ENCODE data around the gene ATG2B. TPM values are rescaled to one million over a fixed set of nuclear protein-coding genes. Genes with fewer than 3 reads are reported as not detected.

ATG2B gene
- polyA plus RNA-seq, 3 donors, result 0.94 to 6.7 (median 1.3) TPM

DNA sequence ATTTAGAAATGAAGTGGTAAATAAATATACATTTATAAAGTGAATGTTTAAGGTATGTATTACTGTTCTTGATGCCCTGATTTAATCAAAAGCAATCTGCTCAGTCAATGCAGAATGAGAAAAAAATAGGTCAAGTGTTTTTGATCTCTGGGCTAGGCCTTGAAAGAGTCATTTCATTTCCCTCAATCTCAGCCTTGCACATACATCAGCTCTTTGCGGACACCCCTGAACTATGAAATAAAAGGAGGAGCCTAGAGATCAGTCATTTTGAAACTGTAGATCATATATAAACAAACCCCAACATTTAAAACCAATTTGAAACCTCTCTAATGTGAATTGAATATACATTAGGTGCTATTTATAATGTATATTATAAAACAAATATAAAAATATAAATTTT lies 42.5 kb downstream of the ATG2B start:
- H3K9me3 Mint-ChIP-seq, result peaks cover 0 to 3% (median 0%) of the 10 kb centered on the region in 7 donors
- H3K36me3 ChIP-seq (replicated peaks in 1 of 2; ENCODE audit: control insufficient read depth in 1 of 2, insufficient read depth in 2 of 2, low read length in 2 of 2), result peaks cover 64 to 85% of the 10 kb centered on the region in 2 donors
- no peak overlapping the region for H3K9ac ChIP-seq (ENCODE audit: insufficient read depth, low read length, poor library complexity, severe bottlenecking)
- intact Hi-C loops (cut with micrococcal nuclease), result no loop called here
- H3K4me1 ChIP-seq (ENCODE audit: control insufficient read depth in 1 of 2, insufficient read depth in 2 of 2, low read length in 2 of 2), result no peaks in the 10 kb centered on the region
- H3K4me2 ChIP-seq (replicated peaks; ENCODE audit: extremely low read depth, low read length, poor library complexity, severe bottlenecking), result no peak overlapping the region
- no peaks in the 10 kb centered on the region for H4K20me1 ChIP-seq (ENCODE audit: insufficient read depth, low read length)
- no peak overlapping the region for H3K4me3 Mint-ChIP-seq
- H3K4me1 Mint-ChIP-seq, result no peaks in the 10 kb centered on the region
- TF ChIP-seq, protein P1, sequence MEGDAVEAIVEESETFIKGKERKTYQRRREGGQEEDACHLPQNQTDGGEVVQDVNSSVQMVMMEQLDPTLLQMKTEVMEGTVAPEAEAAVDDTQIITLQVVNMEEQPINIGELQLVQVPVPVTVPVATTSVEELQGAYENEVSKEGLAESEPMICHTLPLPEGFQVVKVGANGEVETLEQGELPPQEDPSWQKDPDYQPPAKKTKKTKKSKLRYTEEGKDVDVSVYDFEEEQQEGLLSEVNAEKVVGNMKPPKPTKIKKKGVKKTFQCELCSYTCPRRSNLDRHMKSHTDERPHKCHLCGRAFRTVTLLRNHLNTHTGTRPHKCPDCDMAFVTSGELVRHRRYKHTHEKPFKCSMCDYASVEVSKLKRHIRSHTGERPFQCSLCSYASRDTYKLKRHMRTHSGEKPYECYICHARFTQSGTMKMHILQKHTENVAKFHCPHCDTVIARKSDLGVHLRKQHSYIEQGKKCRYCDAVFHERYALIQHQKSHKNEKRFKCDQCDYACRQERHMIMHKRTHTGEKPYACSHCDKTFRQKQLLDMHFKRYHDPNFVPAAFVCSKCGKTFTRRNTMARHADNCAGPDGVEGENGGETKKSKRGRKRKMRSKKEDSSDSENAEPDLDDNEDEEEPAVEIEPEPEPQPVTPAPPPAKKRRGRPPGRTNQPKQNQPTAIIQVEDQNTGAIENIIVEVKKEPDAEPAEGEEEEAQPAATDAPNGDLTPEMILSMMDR (IDR thresholded peaks at IDR 0.05), result no peak
- H3K36me3 Mint-ChIP-seq, result peaks cover 69 to 78% of the 10 kb centered on the region in 2 donors
- no peak for DNase-seq
- WGBS (ENCODE audit: insufficient coverage), result no CpG with 5 or more reads among the region's 1 CpG
- no peak overlapping the region for H3K4me3 ChIP-seq (replicated peaks in 1 of 3; ENCODE audit: low read depth in 2 of 3, low read length in 3 of 3)
- no peaks in the 10 kb centered on the region for H3K27me3 ChIP-seq (ENCODE audit: control insufficient read depth in 2 of 2, insufficient read depth in 2 of 2, low read length in 2 of 2)
- no peak overlapping the region for H3K27ac ChIP-seq (ENCODE audit: low read depth in 1 of 2, low read length in 2 of 2)
- no peaks in the 10 kb centered on the region for H3K9me3 ChIP-seq (replicated peaks in 1 of 2; ENCODE audit: control insufficient read depth in 1 of 2, insufficient read depth in 1 of 2, low read length in 2 of 2)
- H3K79me2 ChIP-seq (ENCODE audit: insufficient read depth, low read length), result no peaks in the 10 kb centered on the region
- H3K27me3 Mint-ChIP-seq (ENCODE audit: low read depth in 3 of 3), result no peaks in the 10 kb centered on the region
- no peak overlapping the region for H3K27ac Mint-ChIP-seq
- H2AFZ ChIP-seq (ENCODE audit: insufficient read depth, low read depth, low read length, poor library complexity, severe bottlenecking), result no peak overlapping the region

DNA sequence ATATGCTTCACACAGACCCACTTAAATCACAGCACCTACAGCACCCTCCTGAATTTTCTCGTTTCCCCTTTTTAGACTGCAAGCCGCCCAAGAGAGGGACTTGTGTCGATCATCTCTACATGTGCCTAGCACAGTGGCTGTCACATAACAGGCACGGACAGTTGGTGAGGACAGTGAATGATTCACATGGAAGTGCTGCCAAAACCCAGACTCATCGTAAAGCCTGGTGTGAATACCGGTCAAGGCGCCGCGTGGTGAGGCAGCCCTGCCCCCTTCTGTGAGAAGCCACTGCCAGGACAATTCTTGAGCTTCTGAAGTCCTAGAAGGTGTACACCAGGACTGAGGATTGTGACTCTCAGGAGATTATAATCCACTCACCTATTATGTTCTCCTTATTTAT lies 44.3 kb downstream of the ATG2B start:
- H2AFZ ChIP-seq (ENCODE audit: insufficient read depth, low read depth, low read length, poor library complexity, severe bottlenecking), result no peak overlapping the region
- peaks cover 68 to 78% of the 10 kb centered on the region in 2 donors for H3K36me3 Mint-ChIP-seq

More for the DNA sequence above, 44.3 kb downstream of the ATG2B start:
- Mint-ChIP-seq H3K27me3 (ENCODE audit: low read depth in 3 of 3) (no peaks in the 10 kb centered on the region), H3K9me3 (peaks cover 0 to 3% (median 0%) of the 10 kb centered on the region in 7 donors), H3K4me1 (no peaks in the 10 kb centered on the region), H3K4me3 (no peak overlapping the region), H3K27ac (no peak overlapping the region)
- Histone ChIP-seq H3K27ac (ENCODE audit: low read depth in 1 of 2, low read length in 2 of 2) (no peak overlapping the region), H3K79me2 (ENCODE audit: insufficient read depth, low read length) (no peaks in the 10 kb centered on the region), H3K4me2 (replicated peaks; ENCODE audit: extremely low read depth, low read length, poor library complexity, severe bottlenecking) (no peak overlapping the region), H4K20me1 (ENCODE audit: insufficient read depth, low read length) (no peaks in the 10 kb centered on the region), H3K36me3 (replicated peaks in 1 of 2; ENCODE audit: control insufficient read depth in 1 of 2, insufficient read depth in 2 of 2, low read length in 2 of 2) (peaks cover 59 to 85% of the 10 kb centered on the region in 2 donors), H3K9ac (ENCODE audit: insufficient read depth, low read length, poor library complexity, severe bottlenecking) (no peak overlapping the region), H3K9me3 (replicated peaks in 1 of 2; ENCODE audit: control insufficient read depth in 1 of 2, insufficient read depth in 1 of 2, low read length in 2 of 2) (no peaks in the 10 kb centered on the region), H3K4me1 (ENCODE audit: control insufficient read depth in 1 of 2, insufficient read depth in 2 of 2, low read length in 2 of 2) (no peaks in the 10 kb centered on the region), H3K27me3 (ENCODE audit: control insufficient read depth in 2 of 2, insufficient read depth in 2 of 2, low read length in 2 of 2) (no peaks in the 10 kb centered on the region), H3K4me3 (replicated peaks in 1 of 3; ENCODE audit: low read depth in 2 of 3, low read length in 3 of 3) (no peak overlapping the region)
- DNase-seq, result no peak
- intact Hi-C loops (cut with micrococcal nuclease), result no loop called here
- TF ChIP-seq, protein P1 (IDR thresholded peaks at IDR 0.05), result no peak
- WGBS (ENCODE audit: insufficient coverage), result 97% methylated on average over 8 of the region's 9 CpGs
